Neural progenitor cell (in vitro differentiated cells): ENCODE data around the gene PDIA6.

Source experiments
- EZH2 ChIP-seq: fragments of 200-600 bp; sonication (generic); IDR thresholded peaks from 2 replicates; pipeline ENCODE4 v1.6.1; 2017; ENCODE audit warnings: antibody characterized with exemption, mild to moderate bottlenecking, moderate library complexity
- EZH2phosphoT487 ChIP-seq: fragments of 200-600 bp; sonication (generic); IDR thresholded peaks from 2 replicates; pipeline ENCODE4 v1.6.1; 2017; ENCODE audit warnings: antibody characterized with exemption
- TF ChIP-seq, protein P1 (sequence below): fragments of 200-600 bp; sonication (generic); IDR thresholded peaks from 2 replicates; pipeline ENCODE4 v1.5.1; 2017; ENCODE audit warnings: antibody characterized with exemption, mild to moderate bottlenecking

DNA sequence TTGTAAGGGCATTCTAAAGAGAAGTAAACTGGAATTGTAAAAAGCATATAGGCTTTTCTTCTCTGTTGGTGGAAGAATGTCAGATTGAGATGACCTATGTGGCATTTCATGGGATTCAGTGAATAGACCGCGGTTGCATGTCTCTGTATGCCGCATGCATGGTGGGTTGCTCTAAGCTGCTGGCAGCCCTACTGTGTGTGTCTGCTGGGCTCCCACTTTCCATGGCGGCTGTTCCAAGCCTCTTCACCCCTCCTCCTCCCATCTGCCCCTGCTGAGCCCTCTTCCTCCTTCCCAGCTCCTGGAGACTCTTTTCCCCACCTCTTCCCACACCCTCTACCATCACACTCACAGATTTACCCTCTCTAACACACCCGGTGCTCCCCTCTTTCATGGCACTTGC, 78.6 kb downstream of the PDIA6 start:
- TF ChIP-seq, protein P1, sequence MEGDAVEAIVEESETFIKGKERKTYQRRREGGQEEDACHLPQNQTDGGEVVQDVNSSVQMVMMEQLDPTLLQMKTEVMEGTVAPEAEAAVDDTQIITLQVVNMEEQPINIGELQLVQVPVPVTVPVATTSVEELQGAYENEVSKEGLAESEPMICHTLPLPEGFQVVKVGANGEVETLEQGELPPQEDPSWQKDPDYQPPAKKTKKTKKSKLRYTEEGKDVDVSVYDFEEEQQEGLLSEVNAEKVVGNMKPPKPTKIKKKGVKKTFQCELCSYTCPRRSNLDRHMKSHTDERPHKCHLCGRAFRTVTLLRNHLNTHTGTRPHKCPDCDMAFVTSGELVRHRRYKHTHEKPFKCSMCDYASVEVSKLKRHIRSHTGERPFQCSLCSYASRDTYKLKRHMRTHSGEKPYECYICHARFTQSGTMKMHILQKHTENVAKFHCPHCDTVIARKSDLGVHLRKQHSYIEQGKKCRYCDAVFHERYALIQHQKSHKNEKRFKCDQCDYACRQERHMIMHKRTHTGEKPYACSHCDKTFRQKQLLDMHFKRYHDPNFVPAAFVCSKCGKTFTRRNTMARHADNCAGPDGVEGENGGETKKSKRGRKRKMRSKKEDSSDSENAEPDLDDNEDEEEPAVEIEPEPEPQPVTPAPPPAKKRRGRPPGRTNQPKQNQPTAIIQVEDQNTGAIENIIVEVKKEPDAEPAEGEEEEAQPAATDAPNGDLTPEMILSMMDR = no peak
- TF ChIP-seq EZH2 = no peak
- no peak for TF ChIP-seq EZH2phosphoT487
